Upper lobe of left lung (tissue), 4 donors: ENCODE results near the gene GNPNAT1.

Source experiments
- POLR2A ChIP-seq, 4 donors: fragments of 450-650 bp; IDR thresholded peaks; one replicate each; pipeline ENCODE4 v1.5.1; 2016 to 2017; ENCODE audit warnings: antibody characterized with exemption in 4 of 4, mild to moderate bottlenecking in 2 of 4
- TF ChIP-seq, protein P1 (sequence below), 6 experiments: fragments of 450-650 bp in 4 of 6; fragments of 200-600 bp in 2 of 6; sonication (generic) in 2 of 6; IDR thresholded peaks; one replicate each; pipeline ENCODE4 v1.5.1; 2016 to 2019; ENCODE audit warnings: antibody characterized with exemption in 6 of 6

DNA sequence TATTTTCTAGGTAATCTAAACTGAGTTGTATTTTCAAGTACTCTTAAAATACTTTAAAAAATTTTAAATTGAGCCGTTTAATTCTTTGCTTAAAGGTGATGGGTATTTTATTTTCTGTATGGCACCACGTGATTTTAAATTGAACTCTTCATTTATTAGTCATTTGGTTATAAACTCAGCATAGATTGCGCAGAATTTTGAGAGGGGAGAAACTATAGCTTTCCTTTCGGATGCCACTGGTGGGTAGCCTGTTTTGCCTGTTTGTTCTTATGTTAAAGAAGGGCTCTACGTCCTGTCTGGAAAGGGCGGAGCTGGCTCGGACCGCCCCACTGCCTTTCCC, 61.9 kb downstream of the GNPNAT1 start:
- TF ChIP-seq, protein P1, sequence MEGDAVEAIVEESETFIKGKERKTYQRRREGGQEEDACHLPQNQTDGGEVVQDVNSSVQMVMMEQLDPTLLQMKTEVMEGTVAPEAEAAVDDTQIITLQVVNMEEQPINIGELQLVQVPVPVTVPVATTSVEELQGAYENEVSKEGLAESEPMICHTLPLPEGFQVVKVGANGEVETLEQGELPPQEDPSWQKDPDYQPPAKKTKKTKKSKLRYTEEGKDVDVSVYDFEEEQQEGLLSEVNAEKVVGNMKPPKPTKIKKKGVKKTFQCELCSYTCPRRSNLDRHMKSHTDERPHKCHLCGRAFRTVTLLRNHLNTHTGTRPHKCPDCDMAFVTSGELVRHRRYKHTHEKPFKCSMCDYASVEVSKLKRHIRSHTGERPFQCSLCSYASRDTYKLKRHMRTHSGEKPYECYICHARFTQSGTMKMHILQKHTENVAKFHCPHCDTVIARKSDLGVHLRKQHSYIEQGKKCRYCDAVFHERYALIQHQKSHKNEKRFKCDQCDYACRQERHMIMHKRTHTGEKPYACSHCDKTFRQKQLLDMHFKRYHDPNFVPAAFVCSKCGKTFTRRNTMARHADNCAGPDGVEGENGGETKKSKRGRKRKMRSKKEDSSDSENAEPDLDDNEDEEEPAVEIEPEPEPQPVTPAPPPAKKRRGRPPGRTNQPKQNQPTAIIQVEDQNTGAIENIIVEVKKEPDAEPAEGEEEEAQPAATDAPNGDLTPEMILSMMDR (IDR thresholded peaks at IDR 0.05), result no peak
- TF ChIP-seq POLR2A (IDR thresholded peaks at IDR 0.05), result no peak
